Islet precursor cell (in vitro differentiated cells): ENCODE data around the gene NEK1.
"Not testable (repeated sequence)": the region's sequence is repeated elsewhere in the genome, so short reads cannot be mapped to it uniquely, and the experiment has no call there.

Experiments
- DNase-seq: peaks from one replicate; pipeline ENCODE4 v3.0.0-alpha.2; 2018

NEK1 gene

GRCh38 chr4:169594560-169595195 lies 17.7 kb downstream of the NEK1 start:
- DNase-seq = no peak

DNA sequence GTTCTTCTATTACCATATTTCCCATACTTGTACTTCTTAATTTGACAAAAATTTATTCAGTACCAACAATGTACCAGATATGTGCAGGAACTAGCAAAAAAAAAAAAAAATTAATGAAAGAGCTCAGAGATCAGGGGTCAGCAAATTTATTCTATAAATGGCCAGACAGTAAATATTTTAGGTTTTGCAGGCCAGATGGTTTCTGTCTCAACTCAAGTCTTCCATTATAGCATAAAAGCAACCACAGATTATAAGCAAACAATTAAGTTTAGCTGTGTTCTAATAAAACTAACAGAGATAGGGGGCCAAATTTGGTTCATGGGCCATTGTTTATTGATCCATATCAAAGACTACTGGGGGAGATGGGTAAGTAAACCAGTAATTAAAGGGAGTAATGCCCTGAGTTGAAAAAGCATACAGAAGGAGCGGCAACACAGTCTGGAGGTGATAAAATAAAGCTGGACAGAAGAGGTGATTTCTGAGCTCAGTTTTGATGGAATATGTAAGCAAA lies 19.3 kb downstream of the NEK1 start:
- no peak for DNase-seq

DNA sequence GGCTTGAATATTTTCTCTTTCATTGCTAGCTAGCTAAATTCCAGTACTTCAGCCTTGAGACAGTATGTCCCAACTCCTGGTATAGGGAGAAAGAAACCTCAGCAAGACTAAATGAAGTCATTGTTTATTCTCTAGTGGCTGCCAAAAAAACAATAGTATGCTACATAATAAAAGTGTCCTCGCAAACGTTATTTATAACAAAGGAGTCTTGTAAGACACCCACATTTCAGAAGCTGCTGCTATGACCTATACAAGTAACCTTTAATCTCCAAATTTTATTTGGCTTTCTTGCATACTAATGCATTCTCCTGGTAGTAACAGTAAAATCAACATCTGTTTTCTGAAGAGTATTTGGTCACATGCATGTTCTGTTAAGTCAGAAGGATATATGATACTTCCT lies 28.8 kb downstream of the NEK1 start:
- no peak for DNase-seq

DNA sequence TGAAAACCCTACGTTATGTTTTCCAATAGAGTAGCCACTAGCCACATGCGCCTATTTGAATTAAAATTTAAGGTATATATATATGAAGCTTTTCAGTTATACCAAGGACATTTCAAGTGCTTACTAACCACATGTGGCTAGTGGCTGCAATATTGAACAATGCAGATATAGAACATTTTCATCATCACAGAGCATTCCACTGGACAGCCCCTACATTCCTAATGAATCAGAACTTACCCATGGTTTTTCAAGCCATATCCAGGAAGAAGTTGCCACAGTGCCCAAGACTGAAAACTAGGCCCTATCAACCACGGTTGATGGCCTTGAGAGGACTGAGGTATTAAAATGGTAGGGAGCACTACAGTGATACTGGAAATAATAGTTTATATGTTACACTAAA lies 29.7 kb downstream of the NEK1 start:
- DNase-seq = no peak

GRCh38 chr4:169582203-169582602 lies 30.2 kb downstream of the NEK1 start:
- DNase-seq = no peak

DNA sequence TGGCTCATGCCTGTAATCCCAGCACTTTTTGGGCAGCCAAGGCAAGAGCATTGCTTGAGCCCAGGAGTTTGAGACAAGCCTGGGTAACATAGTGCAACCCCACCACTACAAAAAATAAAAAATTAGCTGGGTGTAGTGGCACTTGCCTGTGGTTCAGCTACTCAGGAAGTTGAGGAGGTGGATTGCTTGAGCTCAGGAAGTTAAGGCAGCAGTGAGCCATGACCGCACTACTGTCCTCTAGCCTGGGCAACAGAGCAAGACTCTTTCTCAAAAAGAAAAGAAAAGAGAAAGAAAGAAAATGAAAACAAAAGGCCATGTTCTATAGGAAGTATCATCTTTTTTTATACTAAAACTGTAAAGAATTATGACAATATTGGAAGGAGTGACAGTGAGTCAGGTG lies 38.5 kb downstream of the NEK1 start:
- no peak for DNase-seq

- DNase-seq = peak; percentile 52
Observed at GRCh38 chr4:169571435-169571834, 40.9 kb downstream of the NEK1 start.

- not testable (repeated sequence) for DNase-seq
Observed at GRCh38 chr4:169571012-169571411, 41.4 kb downstream of the NEK1 start.

- DNase-seq = not testable (repeated sequence)
Observed at GRCh38 chr4:169570266-169570665, 42.1 kb downstream of the NEK1 start.

DNA sequence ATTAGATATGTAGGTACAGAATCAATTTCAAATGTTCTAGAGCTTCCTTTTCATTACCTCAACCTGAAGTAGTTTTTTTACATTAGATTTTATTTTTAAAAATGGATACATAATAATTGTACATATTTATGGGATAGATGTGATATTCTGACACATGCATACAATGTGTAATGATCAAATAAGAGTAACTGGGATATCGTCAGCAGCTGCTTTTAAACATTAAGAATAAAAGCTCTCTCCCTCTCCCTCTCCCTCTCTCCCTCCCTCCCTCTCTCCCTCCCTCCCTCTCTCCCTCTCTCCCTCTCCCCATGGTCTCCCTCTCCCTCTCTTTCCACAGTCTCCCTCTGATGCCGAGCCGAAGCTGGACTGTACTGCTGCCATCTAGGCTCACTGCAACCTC lies 43.2 kb downstream of the NEK1 start:
- DNase-seq = not testable (repeated sequence)

DNA sequence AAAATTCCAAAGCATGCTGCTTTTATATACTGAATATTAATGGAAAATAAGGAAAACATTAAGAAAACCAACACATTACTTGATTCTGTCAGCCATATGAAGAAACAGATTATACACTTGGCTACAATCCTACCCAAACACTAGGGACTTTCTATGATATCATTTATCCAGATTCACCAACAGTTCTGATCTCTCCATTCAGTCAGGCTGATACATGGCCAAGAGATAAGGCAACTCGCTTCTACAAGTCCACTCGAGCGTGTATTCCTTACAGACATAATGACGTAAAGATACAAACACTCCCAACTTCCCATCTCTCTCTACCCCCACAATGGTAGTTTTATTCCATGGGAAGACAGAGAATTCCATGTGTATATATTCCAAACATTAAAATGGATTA lies 44.5 kb downstream of the NEK1 start:
- DNase-seq = no peak

DNA sequence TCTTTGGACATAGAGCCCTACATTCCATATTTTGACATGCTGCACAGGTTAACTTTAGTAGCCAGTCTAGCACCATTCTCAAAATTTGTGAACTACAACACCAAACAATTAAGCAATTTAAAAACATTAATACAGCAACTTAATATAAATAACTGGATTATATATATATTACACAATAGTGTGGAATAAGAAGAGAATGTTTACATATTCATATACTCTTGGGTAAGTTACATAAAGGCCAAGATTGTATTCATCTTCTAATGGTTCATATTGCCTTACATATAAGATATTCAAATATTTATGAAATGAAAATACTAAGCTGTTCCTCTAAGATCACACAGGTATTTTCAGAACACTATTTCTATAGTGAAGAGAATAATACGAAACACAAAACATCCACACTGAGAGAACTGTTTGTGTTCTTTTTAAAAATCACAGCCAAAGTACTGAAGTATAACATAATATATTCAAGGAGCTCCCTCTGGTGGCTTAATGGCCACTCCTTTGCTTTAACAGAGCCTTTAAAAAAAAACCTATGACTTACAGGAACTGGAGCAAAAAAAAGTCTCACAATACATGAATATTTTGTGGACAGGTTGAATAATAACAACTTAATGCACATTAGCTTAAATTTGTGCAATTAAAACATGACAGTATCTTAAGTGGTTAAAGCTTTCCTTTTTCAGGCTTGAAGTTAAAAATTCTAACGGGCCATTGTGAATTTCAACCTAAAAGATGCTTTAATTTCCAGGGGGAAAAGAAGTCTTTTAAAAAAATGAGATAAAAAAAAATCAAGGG lies 46.2 kb downstream of the NEK1 start:
- DNase-seq = no peak

GRCh38 chr4:169565606-169566005 lies 46.8 kb downstream of the NEK1 start:
- no peak for DNase-seq

- no peak for DNase-seq
Observed at GRCh38 chr4:169557061-169557636, 55.2 kb downstream of the NEK1 start.

- DNase-seq = not testable (repeated sequence)
Observed at GRCh38 chr4:169546548-169546947, 65.8 kb downstream of the NEK1 start.

- no peak for DNase-seq
Observed at GRCh38 chr4:169540774-169541173, 71.6 kb downstream of the NEK1 start.

- DNase-seq = no peak
Observed at GRCh38 chr4:169530048-169530447, 82.3 kb downstream of the NEK1 start.

- no peak for DNase-seq
Observed at GRCh38 chr4:169523796-169524195, 88.6 kb downstream of the NEK1 start.

- DNase-seq = no peak
Observed at GRCh38 chr4:169510617-169511016, 101.8 kb downstream of the NEK1 start.

DNA sequence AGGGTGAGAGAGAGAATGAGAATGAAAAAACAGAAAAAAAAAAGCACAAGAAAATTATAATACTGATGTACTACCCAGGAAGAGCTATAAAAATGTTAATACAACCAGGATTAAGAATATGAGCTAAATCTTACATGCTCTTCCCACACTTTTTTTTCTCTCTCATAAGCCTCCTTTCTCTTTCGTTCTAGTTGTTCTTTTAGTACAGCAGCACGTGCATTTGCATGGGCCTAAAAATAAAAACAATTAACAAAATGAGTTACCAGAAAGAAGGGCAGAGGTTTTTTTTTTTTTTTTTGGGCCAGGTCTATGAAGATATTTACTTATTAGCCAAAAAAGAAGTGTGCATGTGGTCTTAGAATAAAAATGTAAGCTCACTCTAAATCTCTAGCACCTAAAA lies 105.5 kb downstream of the NEK1 start:
- no peak for DNase-seq

DNA sequence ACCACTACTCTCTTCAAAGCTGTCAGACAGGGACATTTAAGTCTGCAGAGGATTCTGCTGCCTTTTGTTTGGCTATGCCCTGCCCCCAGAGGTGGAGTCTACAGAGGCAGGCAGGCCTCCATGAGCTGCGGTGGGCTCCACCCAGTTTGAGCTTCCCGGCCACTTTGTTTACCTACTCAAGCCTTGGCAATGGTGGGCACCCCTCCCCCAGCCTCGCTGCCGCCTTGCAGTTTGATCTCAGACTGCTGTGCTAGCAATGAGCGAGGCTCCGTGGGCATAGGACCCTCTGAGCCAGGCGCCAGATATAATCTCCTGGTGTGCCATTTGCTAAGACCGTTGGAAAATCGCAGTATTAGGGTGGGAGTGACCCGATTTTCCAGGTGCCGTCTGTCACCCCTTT lies 112.5 kb downstream of the NEK1 start:
- DNase-seq = not testable (repeated sequence)

DNA sequence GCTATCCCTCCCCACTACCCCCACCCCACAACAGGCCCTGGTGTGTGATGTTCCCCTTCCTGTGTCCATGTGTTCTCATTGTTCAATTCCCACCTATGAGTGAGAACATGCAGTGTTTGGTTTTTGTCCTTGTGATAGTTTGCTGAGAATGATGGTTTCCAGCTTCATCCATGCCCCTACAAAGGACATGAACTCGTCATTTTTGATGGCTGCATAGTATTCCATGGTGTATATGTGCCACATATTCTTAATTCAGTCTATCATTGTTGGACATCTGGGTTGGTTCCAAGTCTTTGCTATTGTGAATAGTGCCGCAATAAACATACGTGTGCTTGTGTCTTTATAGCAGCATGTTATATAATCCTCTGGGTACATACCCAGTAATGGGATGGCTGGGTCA lies 118.1 kb downstream of the NEK1 start:
- DNase-seq = not testable (repeated sequence)

DNA sequence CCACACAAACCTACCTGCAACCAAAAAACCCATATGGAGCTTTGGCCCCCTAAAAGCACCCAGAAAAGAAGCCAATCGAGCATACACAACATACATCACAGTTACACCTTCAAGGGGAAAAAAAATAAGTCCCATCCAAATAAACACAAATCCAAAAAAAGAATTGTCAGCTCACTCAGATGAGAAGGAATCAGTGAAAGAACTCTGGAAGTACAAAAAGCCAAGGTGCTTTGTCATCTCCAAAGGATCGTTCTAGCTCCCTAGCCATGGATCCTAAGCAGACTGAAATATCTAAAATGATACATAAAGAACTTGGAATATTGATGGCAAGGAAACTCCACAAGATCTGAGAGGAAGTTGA lies 119.2 kb downstream of the NEK1 start:
- no peak for DNase-seq
